CD14-positive monocyte (primary cell): ENCODE measurements around the gene CD200R1L. TPM values are rescaled to one million over a fixed set of nuclear protein-coding genes. Genes with fewer than 3 reads are reported as not detected.

ENCODE experiments used
- DNase-seq, 3 donors: peaks; one replicate each; pipeline ENCODE4 v3.0.0-alpha.2; 2011 to 2022
- H2AFZ ChIP-seq: 2 replicates; pipeline ENCODE4 v1.6.0; 2012; ENCODE audit warnings: mild to moderate bottlenecking, low read depth, low read length, inconsistent platforms; ENCODE audit not compliant: insufficient read depth, poor library complexity, severe bottlenecking
- H3K27ac ChIP-seq, 2 donors: 1 replicate in 1 of 2; 2 replicates in 1 of 2; pipeline ENCODE4 v1.5.1; 2012 to 2013; ENCODE audit warnings: low read length in 2 of 2, control low read depth in 1 of 2, inconsistent platforms in 1 of 2, low read depth in 1 of 2, mild to moderate bottlenecking in 1 of 2
- H3K27me3 ChIP-seq, 2 donors: one replicate each; pipeline versions ENCODE4 v1.6.0 to v1.6.1; 2011 to 2013; ENCODE audit warnings: low read length in 2 of 2; ENCODE audit not compliant: control insufficient read depth in 2 of 2, insufficient read depth in 2 of 2
- H3K36me3 ChIP-seq, 2 donors: replicated peaks in 1 of 2; 1 replicate in 1 of 2; 2 replicates in 1 of 2; pipeline versions ENCODE4 v1.5.1 to v1.6.1; 2012 to 2013; ENCODE audit warnings: low read length in 2 of 2, control low read depth in 1 of 2, inconsistent platforms in 1 of 2, mild to moderate bottlenecking in 1 of 2; ENCODE audit not compliant: insufficient read depth in 2 of 2, control insufficient read depth in 1 of 2
- H3K4me1 ChIP-seq, 2 donors: 1 replicate in 1 of 2; 2 replicates in 1 of 2; pipeline versions ENCODE4 v1.5.1 to v1.6.1; 2012 to 2013; ENCODE audit warnings: low read length in 2 of 2, control low read depth in 1 of 2, inconsistent platforms in 1 of 2, mild to moderate bottlenecking in 1 of 2, moderate library complexity in 1 of 2; ENCODE audit not compliant: insufficient read depth in 2 of 2, control insufficient read depth in 1 of 2
- H3K4me2 ChIP-seq: replicated peaks from 2 replicates; pipeline ENCODE3; 2012; ENCODE audit warnings: low read length, moderate library complexity, mild to moderate bottlenecking; ENCODE audit not compliant: poor library complexity, severe bottlenecking; ENCODE audit errors: extremely low read depth
- H3K4me3 ChIP-seq, 3 experiments: fragments of 200-600 bp in 1 of 3; sonication (generic) in 1 of 3; replicated peaks in 1 of 3; 1 replicate in 2 of 3; 2 replicates in 1 of 3; pipeline ENCODE4 v1.5.1; 2011 to 2013; ENCODE audit warnings: low read length in 3 of 3, mild to moderate bottlenecking in 3 of 3, control low read depth in 2 of 3, low read depth in 2 of 3, inconsistent platforms in 1 of 3, moderate library complexity in 1 of 3
- H3K79me2 ChIP-seq: 2 replicates; pipeline ENCODE4 v1.6.0; 2012; ENCODE audit warnings: mild to moderate bottlenecking, control low read depth, inconsistent platforms, low read length, moderate library complexity; ENCODE audit not compliant: insufficient read depth
- H3K9ac ChIP-seq: 2 replicates; pipeline ENCODE4 v1.6.0; 2017; ENCODE audit warnings: low read length, mild to moderate bottlenecking; ENCODE audit not compliant: insufficient read depth, poor library complexity, severe bottlenecking
- H3K9me3 ChIP-seq, 2 donors: replicated peaks in 1 of 2; 1 replicate in 1 of 2; 2 replicates in 1 of 2; pipeline versions ENCODE4 v1.5.1 to v1.6.1; 2012 to 2013; ENCODE audit warnings: low read length in 2 of 2, control low read depth in 1 of 2; ENCODE audit not compliant: control insufficient read depth in 1 of 2, insufficient read depth in 1 of 2
- H4K20me1 ChIP-seq: 2 replicates; pipeline ENCODE4 v1.6.0; 2012; ENCODE audit warnings: mild to moderate bottlenecking, low read length, control low read depth, moderate library complexity; ENCODE audit not compliant: insufficient read depth
- H3K27ac Mint-ChIP-seq, 7 donors: one replicate each; pipeline ENCODE4 v1.8.0; 2020; ENCODE audit warnings: mild to moderate bottlenecking in 7 of 7, mixed read lengths in 7 of 7, moderate library complexity in 6 of 7, inconsistent platforms in 2 of 7
- H3K27me3 Mint-ChIP-seq, 3 donors: one replicate each; pipeline ENCODE4 v1.8.0; 2021 to 2022; ENCODE audit warnings: low read depth in 3 of 3, mild to moderate bottlenecking in 3 of 3, mixed read lengths in 3 of 3, moderate library complexity in 3 of 3, inconsistent platforms in 1 of 3
- H3K36me3 Mint-ChIP-seq, 2 donors: one replicate each; pipeline ENCODE4 v1.8.0; 2020; ENCODE audit warnings: mixed read lengths in 2 of 2, inconsistent platforms in 1 of 2, mild to moderate bottlenecking in 1 of 2
- H3K4me1 Mint-ChIP-seq: one replicate; pipeline ENCODE4 v1.8.0; 2020; ENCODE audit warnings: mild to moderate bottlenecking, mixed read lengths
- H3K4me3 Mint-ChIP-seq, 2 donors: one replicate each; pipeline ENCODE4 v1.8.0; 2020; ENCODE audit warnings: mild to moderate bottlenecking in 2 of 2, mixed read lengths in 2 of 2, moderate library complexity in 1 of 2
- H3K9me3 Mint-ChIP-seq, 7 donors: one replicate each; pipeline ENCODE4 v1.8.0; 2020 to 2022; ENCODE audit warnings: mixed read lengths in 7 of 7, mild to moderate bottlenecking in 6 of 7, moderate library complexity in 6 of 7, inconsistent platforms in 2 of 7
- WGBS: methylation state at CpG from one replicate; pipeline ENCODE4 v1.1.5; 2013; ENCODE audit warnings: missing lambda C conversion rate; ENCODE audit not compliant: insufficient coverage; 5-methylcytosine and 5-hydroxymethylcytosine counted together
- intact Hi-C, 2 donors: fragments of 100-400 bp; cut with micrococcal nuclease; formaldehyde crosslinking; loops; one replicate each; pipeline versions ENCODE4 v1.15.0 to v1.15.1; 2023
- polyA plus RNA-seq, 3 donors: library from polyadenylated mRNA; depleted of rRNA in 1 of 3; unstranded in 2 of 3; stranded (reverse) in 1 of 3; fragments of 300-500 nt in 2 of 3; fragments of >200 nt in 1 of 3; fragmentation: Illumina TruSeq in 2 of 3; gene quantifications; 1 replicate in 2 of 3; 2 replicates in 1 of 3; pipeline ENCODE4 v1.2.3, GENCODE V29; 2012 to 2021
- TF ChIP-seq, protein P1 (sequence below): fragments of 200-600 bp; IDR thresholded peaks from one replicate; pipeline ENCODE4 v1.8.0; 2022; ENCODE audit warnings: antibody characterized with exemption, mild to moderate bottlenecking

Gene CD200R1L
- polyA plus RNA-seq, 3 donors = not detected

DNA sequence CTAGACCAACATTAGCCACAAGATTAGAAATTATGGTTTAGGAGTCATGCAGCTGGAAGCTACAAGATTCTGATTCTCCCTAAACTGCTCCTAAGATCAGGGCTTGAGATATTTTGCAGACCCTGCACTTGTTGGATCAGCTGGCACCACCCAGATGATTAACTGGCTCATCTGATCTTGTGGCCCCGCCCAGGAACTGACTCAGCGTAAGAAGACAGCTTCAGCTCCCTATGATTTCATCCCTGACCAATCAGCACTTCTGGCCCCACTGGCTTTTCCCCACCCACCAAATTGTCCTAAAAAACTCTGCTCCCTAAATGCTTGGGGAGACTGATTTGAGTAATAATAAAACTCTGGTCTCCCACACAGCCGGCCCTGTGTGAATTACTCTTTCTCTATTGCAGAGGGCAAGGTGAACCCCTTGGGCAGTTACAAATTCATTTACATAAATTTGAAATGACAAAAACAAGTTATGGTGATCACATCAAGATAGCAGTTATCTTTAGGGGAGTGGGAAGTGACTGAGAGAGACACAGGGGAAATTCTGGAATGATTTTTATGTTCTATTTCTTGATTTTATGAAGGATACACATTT, 76.5 kb downstream of the CD200R1L start:
- Mint-ChIP-seq H3K27me3 (peaks cover 0 to 10% (median 4%) of the 10 kb centered on the region in 3 donors), H3K4me1 (peaks cover 65% of the 10 kb centered on the region), H3K27ac (peak overlapping the region in 4 of 7 donors; percentile 38 to 81 (median 56)), H3K9me3 (peaks cover 0 to 3% (median 1%) of the 10 kb centered on the region in 7 donors), H3K36me3 (peaks cover 0 to 2% of the 10 kb centered on the region in 2 donors), H3K4me3 (no peak overlapping the region)
- H3K4me1 ChIP-seq = peaks cover 42 to 54% of the 10 kb centered on the region in 2 donors
- H3K79me2 ChIP-seq = no peaks in the 10 kb centered on the region
- H3K27ac ChIP-seq = no peak overlapping the region
- no peak overlapping the region for H3K4me3 ChIP-seq
- H3K36me3 ChIP-seq = no peaks in the 10 kb centered on the region
- H3K4me2 ChIP-seq = no peak overlapping the region
- TF ChIP-seq, protein P1, sequence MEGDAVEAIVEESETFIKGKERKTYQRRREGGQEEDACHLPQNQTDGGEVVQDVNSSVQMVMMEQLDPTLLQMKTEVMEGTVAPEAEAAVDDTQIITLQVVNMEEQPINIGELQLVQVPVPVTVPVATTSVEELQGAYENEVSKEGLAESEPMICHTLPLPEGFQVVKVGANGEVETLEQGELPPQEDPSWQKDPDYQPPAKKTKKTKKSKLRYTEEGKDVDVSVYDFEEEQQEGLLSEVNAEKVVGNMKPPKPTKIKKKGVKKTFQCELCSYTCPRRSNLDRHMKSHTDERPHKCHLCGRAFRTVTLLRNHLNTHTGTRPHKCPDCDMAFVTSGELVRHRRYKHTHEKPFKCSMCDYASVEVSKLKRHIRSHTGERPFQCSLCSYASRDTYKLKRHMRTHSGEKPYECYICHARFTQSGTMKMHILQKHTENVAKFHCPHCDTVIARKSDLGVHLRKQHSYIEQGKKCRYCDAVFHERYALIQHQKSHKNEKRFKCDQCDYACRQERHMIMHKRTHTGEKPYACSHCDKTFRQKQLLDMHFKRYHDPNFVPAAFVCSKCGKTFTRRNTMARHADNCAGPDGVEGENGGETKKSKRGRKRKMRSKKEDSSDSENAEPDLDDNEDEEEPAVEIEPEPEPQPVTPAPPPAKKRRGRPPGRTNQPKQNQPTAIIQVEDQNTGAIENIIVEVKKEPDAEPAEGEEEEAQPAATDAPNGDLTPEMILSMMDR = no peak
- intact Hi-C loops = no loop called here
- H3K27me3 ChIP-seq = no peaks in the 10 kb centered on the region
- no peak overlapping the region for H2AFZ ChIP-seq
- H4K20me1 ChIP-seq = no peaks in the 10 kb centered on the region
- WGBS = 60% methylated on average over 2 of the region's 3 CpGs
- no peaks in the 10 kb centered on the region for H3K9me3 ChIP-seq
- peak in 2 of 3 donors; percentile 42 to 75 for DNase-seq
- H3K9ac ChIP-seq = no peak overlapping the region

- H3K4me1 Mint-ChIP-seq = peaks cover 60% of the 10 kb centered on the region
- intact Hi-C loops = no loop called here
These were observed 77.2 kb downstream of the CD200R1L start for GRCh38 chr3:112769286-112769978.

More at GRCh38 chr3:112769286-112769978, 77.2 kb downstream of the CD200R1L start:
- Mint-ChIP-seq H3K9me3 (peaks cover 0 to 3% (median 1%) of the 10 kb centered on the region in 7 donors), H3K36me3 (peaks cover 0 to 2% of the 10 kb centered on the region in 2 donors), H3K27ac (peak overlapping the region in 2 of 7 donors; percentile 40 to 63), H3K27me3 (peaks cover 0 to 6% (median 4%) of the 10 kb centered on the region in 3 donors), H3K4me3 (no peak overlapping the region)
- no peaks in the 10 kb centered on the region for H3K27me3 ChIP-seq
- no peaks in the 10 kb centered on the region for H3K9me3 ChIP-seq
- peaks cover 42 to 55% of the 10 kb centered on the region in 2 donors for H3K4me1 ChIP-seq
- H4K20me1 ChIP-seq = no peaks in the 10 kb centered on the region
- H3K36me3 ChIP-seq = no peaks in the 10 kb centered on the region
- TF ChIP-seq, protein P1 = no peak
- no CpG with 5 or more reads among the region's 1 CpG for WGBS
- no peak overlapping the region for H3K4me2 ChIP-seq
- no peak for DNase-seq
- no peak overlapping the region for H2AFZ ChIP-seq
- H3K4me3 ChIP-seq = no peak overlapping the region
- no peak overlapping the region for H3K9ac ChIP-seq
- no peak overlapping the region for H3K27ac ChIP-seq
- no peaks in the 10 kb centered on the region for H3K79me2 ChIP-seq
